A549 (cell line): ENCODE measurements around the gene PBX4. TPM values are rescaled to one million over a fixed set of nuclear protein-coding genes. Genes with fewer than 3 reads are reported as not detected.

Source experiments
- ATAC-seq, 2 experiments: fragments of 200-7000 bp in 1 of 2; fragments of >200 bp in 1 of 2; cut with Nextera tagmentation in 1 of 2; cut with Tn5 transposase in 1 of 2; 3 replicates each; pipeline versions ENCODE4 v1.8.0 to v1.9.1; 2018 to 2020; ENCODE audit warnings: mild to moderate bottlenecking in 1 of 2, moderate library complexity in 1 of 2
- CTCF ChIA-PET: fragments of 300-600 bp; sonication (Branson Sonifier 250); formaldehyde crosslinking; extraction: SDS; loops from one replicate; lab custom pipeline; 2021; ENCODE audit warnings: antibody characterized with exemption, inconsistent platforms; lab: Yijun Ruan, JAX
- POLR2A ChIA-PET: fragments of 350-600 bp; formaldehyde crosslinking; extraction: SDS; loops from one replicate; lab custom pipeline; 2021; ENCODE audit warnings: antibody characterized with exemption, inconsistent platforms; lab: Yijun Ruan, JAX
- DNase-seq, 2 experiments: peaks; one replicate each; pipeline versions ENCODE4 v3.0.0 to v3.0.0-alpha.2; 2011 to 2016; ENCODE audit warnings: low read depth in 1 of 2, low spot score in 1 of 2
- FAIRE-seq: peaks from 2 replicates; lab custom pipeline; 2011; peaks lifted over from hg19 to GRCh38; lab: Jason Lieb, UNC
- H3K27ac ChIP-seq, 2 experiments: fragments of >200 bp; sonication (Bioruptor Twin); formaldehyde crosslinking; 3 replicates each; pipeline ENCODE4 v1.5.1; 2016 to 2017
- H3K4me1 ChIP-seq: fragments of >200 bp; sonication (Bioruptor Twin); formaldehyde crosslinking; 3 replicates; pipeline ENCODE4 v1.6.1; 2016
- H3K4me2 ChIP-seq: fragments of >200 bp; sonication (Bioruptor Twin); formaldehyde crosslinking; 3 replicates; pipeline ENCODE4 v1.6.1; 2016
- H3K4me3 ChIP-seq: fragments of >200 bp; sonication (Bioruptor Twin); formaldehyde crosslinking; 3 replicates; pipeline ENCODE4 v1.5.1; 2016
- H3K9me3 ChIP-seq: fragments of >200 bp; sonication (Bioruptor Twin); formaldehyde crosslinking; 3 replicates; pipeline ENCODE4 v1.6.1; 2016
- ATOH8 ChIP-seq: fragments of 250-450 bp; sonication (Bioruptor Pico); IDR thresholded peaks from 2 replicates; pipeline ENCODE4 v1.5.0; 2020; ENCODE audit warnings: low read depth, mild to moderate bottlenecking, moderate library complexity
- BHLHE40 ChIP-seq: IDR thresholded peaks from 2 replicates; pipeline ENCODE4 v1.6.1; 2012; ENCODE audit warnings: low read depth, low read length, inconsistent platforms
- E2F6 ChIP-seq: IDR thresholded peaks from 2 replicates; pipeline ENCODE4 v1.6.1; 2012; ENCODE audit warnings: low read depth, borderline replicate concordance
- ESRRA ChIP-seq: fragments of 150-350 bp; IDR thresholded peaks from 2 replicates; pipeline ENCODE4 v1.6.1; 2014; ENCODE audit warnings: mild to moderate bottlenecking, low read length, borderline replicate concordance
- FOSB ChIP-seq: fragments of 250-450 bp; sonication (Bioruptor Pico); IDR thresholded peaks from 2 replicates; pipeline ENCODE4 v1.5.0; 2020; ENCODE audit warnings: mild to moderate bottlenecking, moderate library complexity
- FOSL2 ChIP-seq, 2 experiments: fragments of 450-650 bp in 1 of 2; fragments of >200 bp in 1 of 2; sonication (Bioruptor Twin) in 1 of 2; formaldehyde crosslinking; IDR thresholded peaks; 2 replicates each; pipeline versions ENCODE4 v1.5.0 to v1.6.1; 2016 to 2020; ENCODE audit warnings: mild to moderate bottlenecking in 1 of 2, moderate library complexity in 1 of 2
- GATA3 ChIP-seq: IDR thresholded peaks from 2 replicates; pipeline ENCODE4 v1.6.1; 2012; ENCODE audit warnings: borderline replicate concordance
- HES2 ChIP-seq: fragments of >200 bp; sonication (Bioruptor Twin); formaldehyde crosslinking; IDR thresholded peaks from 2 replicates; pipeline ENCODE4 v1.6.1; 2016
- HEYL ChIP-seq: fragments of 250-450 bp; sonication (Bioruptor Pico); IDR thresholded peaks from 2 replicates; pipeline ENCODE4 v1.8.0; 2021; ENCODE audit warnings: mild to moderate bottlenecking, moderate library complexity
- HOXA7 ChIP-seq: fragments of 250-450 bp; sonication (Bioruptor Pico); IDR thresholded peaks from 2 replicates; pipeline ENCODE4 v1.5.0; 2020; ENCODE audit warnings: mild to moderate bottlenecking, moderate library complexity
- KDM5A ChIP-seq: fragments of 200-600 bp; sonication (generic); IDR thresholded peaks from 2 replicates; pipeline ENCODE4 v1.6.1; 2016; ENCODE audit warnings: antibody characterized with exemption, mild to moderate bottlenecking
- MYC ChIP-seq: IDR thresholded peaks from 2 replicates; pipeline ENCODE4 v1.6.1; 2012; ENCODE audit warnings: mild to moderate bottlenecking, inconsistent platforms, low read length, improper control_type of control experiment, borderline replicate concordance
- PBX3 ChIP-seq: IDR thresholded peaks from 2 replicates; pipeline ENCODE4 v1.6.1; 2012
- RCOR1 ChIP-seq: fragments of 150-350 bp; IDR thresholded peaks from 2 replicates; pipeline ENCODE4 v1.6.1; 2014; ENCODE audit warnings: antibody characterized with exemption, low read length, low read depth
- RFX5 ChIP-seq: fragments of 450-650 bp; IDR thresholded peaks from 2 replicates; pipeline ENCODE4 v1.7.1; 2014; ENCODE audit warnings: antibody characterized with exemption, mild to moderate bottlenecking, moderate library complexity
- SMC3 ChIP-seq: fragments of >200 bp; sonication (Bioruptor Twin); formaldehyde crosslinking; IDR thresholded peaks from 3 replicates; pipeline ENCODE4 v1.6.1; 2018; ENCODE audit warnings: inconsistent platforms
- SREBF2 ChIP-seq: fragments of 450-650 bp; IDR thresholded peaks from 2 replicates; pipeline ENCODE4 v1.6.1; 2014; ENCODE audit warnings: mild to moderate bottlenecking, moderate library complexity
- ZFP36 ChIP-seq: fragments of 450-650 bp; IDR thresholded peaks from 2 replicates; pipeline ENCODE4 v1.6.1; 2014; ENCODE audit warnings: borderline replicate concordance; ENCODE audit not compliant: partially characterized antibody
- ZSCAN20 ChIP-seq: fragments of 250-450 bp; sonication (Bioruptor Pico); IDR thresholded peaks from 2 replicates; pipeline ENCODE4 v1.8.0; 2022; ENCODE audit warnings: mild to moderate bottlenecking, moderate library complexity
- WGBS: methylation state at CpG from one replicate; pipeline ENCODE4 v1.1.6; 2017; ENCODE audit errors: missing lambda C conversion rate; 5-methylcytosine and 5-hydroxymethylcytosine counted together
- polyA plus RNA-seq, 4 experiments: library from polyadenylated mRNA; depleted of rRNA in 3 of 4; stranded (reverse); fragments of >200 nt; fragmentation: RNase III in 1 of 4; extraction: RNeasy Plus Mini Kit Qiagen cat#74134 plus additional on column Dnase treatment in 1 of 4; gene quantifications; 2 replicates in 3 of 4; 3 replicates in 1 of 4; pipeline ENCODE4 v1.2.3, GENCODE V29; 2011 to 2017

Gene PBX4
- polyA plus RNA-seq, 2 of the 4 experiments (the other 2 are of a cell fraction): 0.70 to 0.90 TPM

GRCh38 chr19:19627621-19628500, 9.4 kb upstream of the PBX4 start, which contains the start of gene LPAR2:
TSS of gene LPAR2 (minus strand) at chr19:19628220. CDS start at chr19:19627275, 945 bp downstream.
- Histone ChIP-seq H3K9me3 (no peaks in the 10 kb centered on the region), H3K4me3 (peak within 1 kb of the TSS; percentile 49), H3K4me2 (peak within 1 kb of the TSS; percentile 83), H3K4me1 (no peaks in the 10 kb centered on the region), H3K27ac (peak within 1 kb of the TSS; percentile 47 to 79)
- DNase-seq (peak in 1 of 2 experiments; percentile 35), ATAC-seq (peak; percentile 42 to 70; a peak in 4 of 6 replicates), FAIRE-seq (no peak)
- ChIA-PET POLR2A (no interaction called here), CTCF (interaction anchor here (1.1 to 1.7 kb wide), 4 partner anchors 16 to 95 kb away, joined by 4 to 7 read pairs (median 5); partner anchors contain the start of gene GMIP)
- TF ChIP-seq RCOR1 (no peak), PBX3 (no peak), MYC (no peak), SREBF2 (no peak), ZFP36 (no peak), E2F6 (no peak), FOSB (CRISPR knock-in tag) (no peak), ATOH8 (CRISPR knock-in tag) (no peak), ZSCAN20 (CRISPR knock-in tag) (no peak), HOXA7 (CRISPR knock-in tag) (no peak), KDM5A (no peak)
- 36% methylated on average over 33 of the region's 87 CpGs for WGBS

GRCh38 chr19:19626516-19627472, 8.3 kb upstream of the PBX4 start:
- DNase-seq: no peak
- ChIA-PET CTCF (interaction anchor here (0.7 to 1.7 kb wide), 4 partner anchors 17 to 94 kb away, joined by 3 to 5 read pairs (median 4); no protein-coding TSS in a partner anchor), POLR2A (no interaction called here)
- no peak for TF ChIP-seq ATOH8 (CRISPR knock-in tag)
- TF ChIP-seq RCOR1: no peak
- no peak for TF ChIP-seq RFX5
- TF ChIP-seq ESRRA: no peak
- TF ChIP-seq FOSL2 (IDR thresholded peaks at IDR 0.05): no peak
- no peak for TF ChIP-seq FOSL2 (CRISPR knock-in tag; IDR thresholded peaks at IDR 0.05)
- no peak for TF ChIP-seq HEYL (CRISPR knock-in tag)
- no peak for TF ChIP-seq BHLHE40
- TF ChIP-seq HES2: no peak
- no peak for TF ChIP-seq E2F6
- no peak for TF ChIP-seq GATA3
- no peak for TF ChIP-seq SMC3
- no peak for TF ChIP-seq FOSB (CRISPR knock-in tag)
- Histone ChIP-seq H3K4me1 (no peaks in the 10 kb centered on the region), H3K9me3 (no peaks in the 10 kb centered on the region), H3K27ac (no peak overlapping the region), H3K4me3 (no peak overlapping the region), H3K4me2 (no peak overlapping the region)
- no peak for FAIRE-seq
- 96% methylated on average over 29 of the region's 48 CpGs for WGBS
- ATAC-seq: no peak
